ENCODE data around the gene PIP5K1C.
"Not testable (repeated sequence)": the region's sequence is repeated elsewhere in the genome, so short reads cannot be mapped to it uniquely, and the experiment has no call there.

PIP5K1C gene

DNA sequence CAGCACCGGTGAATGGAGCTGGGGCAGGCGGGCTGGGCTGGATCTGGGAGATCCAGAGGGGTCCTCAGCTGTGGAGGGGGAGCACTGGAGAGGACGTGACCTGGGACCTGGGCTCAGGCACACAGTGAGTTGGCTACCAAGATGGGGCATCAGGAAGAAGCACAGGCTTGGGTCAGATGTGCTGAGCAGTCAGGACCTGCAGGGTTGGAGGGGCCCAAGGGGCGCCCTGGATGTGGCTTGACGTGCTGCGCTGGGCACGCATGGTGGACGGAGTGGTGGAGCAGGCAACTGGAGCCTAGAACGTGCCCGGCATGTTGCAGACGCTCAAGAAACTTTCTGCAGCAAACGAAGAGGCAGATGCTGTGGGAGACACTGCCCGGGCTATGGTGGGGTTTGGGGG, 20.7 kb downstream of the PIP5K1C start:
- in situ Hi-C loops (cut with MboI; ENCODE audit: low sequenced_read_pairs): loop anchor here (25.0 kb wide), 1 partner anchor 533 kb away; no protein-coding TSS in a partner anchor

DNA sequence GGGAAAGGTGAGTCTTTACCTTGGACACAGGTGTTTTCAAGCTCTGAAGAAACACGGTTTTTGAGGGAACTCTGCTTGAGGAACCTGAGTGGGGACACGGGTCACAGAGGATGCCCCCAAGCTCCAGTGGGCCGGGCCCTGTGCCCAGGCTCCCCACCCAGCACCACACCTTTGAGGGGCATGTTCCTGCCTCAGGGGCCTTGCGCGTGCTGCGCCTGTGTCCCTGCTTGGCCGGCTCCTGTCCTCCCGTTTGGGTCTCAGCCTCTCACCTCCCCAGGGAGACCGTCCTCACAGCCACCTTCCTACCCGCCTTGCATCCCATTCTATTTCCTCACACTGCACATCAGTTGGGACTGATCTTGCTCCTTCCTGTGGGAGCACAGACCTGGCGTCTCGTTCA, 21.1 kb downstream of the PIP5K1C start:
- in situ Hi-C loops (cut with MboI; ENCODE audit: low sequenced_read_pairs): loop anchor here (25.0 kb wide), 1 partner anchor 533 kb away; no protein-coding TSS in a partner anchor

DNA sequence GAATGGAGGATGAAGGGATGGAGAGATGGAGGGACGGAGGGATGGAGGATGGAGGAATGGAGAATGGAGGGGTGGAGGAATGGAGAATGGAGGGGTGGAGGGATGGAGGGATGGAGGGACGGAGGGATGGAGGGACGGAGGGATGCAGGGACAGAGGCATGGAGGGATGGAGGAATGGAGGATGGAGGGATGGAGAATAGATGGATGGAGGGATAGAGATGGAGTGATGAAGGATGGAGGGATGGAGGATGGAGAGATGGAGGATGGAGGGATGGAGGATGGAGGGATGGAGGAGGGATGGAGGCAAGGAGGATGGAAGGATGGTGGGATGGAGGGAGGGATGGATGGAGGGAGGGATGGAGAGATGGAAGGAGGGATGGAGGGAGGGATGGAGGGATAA, 22.1 kb downstream of the PIP5K1C start:
- in situ Hi-C loops (cut with MboI; ENCODE audit: low sequenced_read_pairs): loop anchor here (25.0 kb wide), 1 partner anchor 534 kb away; no protein-coding TSS in a partner anchor

DNA sequence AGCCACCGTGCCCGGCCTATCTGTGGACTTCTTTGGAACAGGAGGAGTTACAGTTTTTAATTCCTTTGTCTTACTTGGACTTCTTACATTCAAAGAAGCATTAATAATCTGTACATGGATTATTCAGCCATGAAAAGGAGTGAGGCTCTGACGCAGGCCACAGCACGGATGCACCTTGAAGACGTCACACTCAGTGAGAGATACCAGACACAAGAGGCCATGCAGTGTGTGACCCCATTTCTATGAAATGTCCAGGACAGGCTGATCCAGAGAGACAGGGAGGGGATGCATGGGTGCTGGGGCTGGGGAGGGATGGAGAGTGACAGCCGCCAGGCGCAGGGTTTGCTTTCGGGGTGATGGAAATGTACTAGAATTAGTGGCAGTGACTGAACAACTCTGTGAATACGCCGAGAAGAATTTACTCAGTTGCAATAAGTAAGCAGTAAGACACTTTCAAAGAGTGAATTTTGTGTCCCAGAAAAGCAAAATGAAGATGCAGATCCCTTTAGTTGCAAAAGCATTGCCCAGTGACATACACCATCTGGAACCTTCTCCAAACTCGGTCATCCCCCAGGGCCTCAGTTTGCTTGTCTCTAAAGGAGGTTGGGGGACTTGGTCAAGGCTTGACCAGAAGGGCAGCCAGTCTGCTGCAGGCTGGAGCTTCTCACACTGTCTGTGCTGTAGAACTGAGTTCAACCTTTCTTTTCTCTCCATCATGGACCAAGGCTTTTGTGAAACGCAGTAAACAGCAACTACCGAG, 25.3 kb downstream of the PIP5K1C start:
- in situ Hi-C loops (cut with MboI; ENCODE audit: low sequenced_read_pairs): loop anchor here (25.0 kb wide), 1 partner anchor 537 kb away; no protein-coding TSS in a partner anchor

DNA sequence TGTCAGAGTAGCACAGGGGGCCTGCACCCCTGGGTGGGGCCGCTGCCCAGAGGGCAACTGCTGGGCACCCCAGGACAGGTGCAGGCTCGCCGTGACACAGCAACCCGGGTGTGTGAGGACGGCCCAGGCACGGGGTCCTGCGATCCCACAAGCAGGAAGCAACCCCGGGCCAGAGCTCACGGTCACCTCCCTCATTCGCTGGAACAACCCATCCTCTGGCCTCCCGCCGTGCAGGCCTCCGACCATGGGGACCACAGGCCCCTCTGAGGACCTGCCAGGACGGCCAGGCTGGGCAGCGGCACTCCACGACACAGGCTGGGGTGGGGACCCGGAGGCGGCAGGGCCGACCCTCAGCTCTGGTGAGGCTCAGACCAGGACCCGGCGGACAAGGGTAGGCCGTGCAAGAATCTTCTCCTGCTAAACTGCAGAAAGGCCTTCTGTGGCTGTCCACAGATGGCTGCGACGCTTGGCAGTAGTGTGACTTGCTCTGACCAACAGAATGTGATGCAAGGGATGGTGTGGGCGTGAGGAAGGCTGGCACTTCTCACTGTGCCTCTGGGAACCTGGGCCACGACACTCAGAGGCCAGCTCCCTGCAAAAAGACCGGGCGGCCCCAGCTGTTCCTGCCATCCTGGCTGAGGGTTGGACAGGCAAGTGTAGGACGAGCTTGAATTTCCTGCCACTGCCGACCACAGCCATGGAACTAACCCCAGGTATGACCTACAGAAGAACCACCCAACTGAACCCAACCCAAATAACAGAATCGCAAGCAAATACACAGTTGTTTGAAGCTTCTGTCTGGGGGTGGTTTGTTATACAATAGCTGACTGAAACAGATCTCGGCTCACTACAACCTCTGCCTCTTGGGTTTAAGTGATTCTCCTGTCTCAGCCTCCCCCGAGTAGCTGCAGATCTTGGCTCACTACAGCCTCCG, 26.5 kb downstream of the PIP5K1C start:
- in situ Hi-C loops (cut with MboI; ENCODE audit: low sequenced_read_pairs): no loop called here

DNA sequence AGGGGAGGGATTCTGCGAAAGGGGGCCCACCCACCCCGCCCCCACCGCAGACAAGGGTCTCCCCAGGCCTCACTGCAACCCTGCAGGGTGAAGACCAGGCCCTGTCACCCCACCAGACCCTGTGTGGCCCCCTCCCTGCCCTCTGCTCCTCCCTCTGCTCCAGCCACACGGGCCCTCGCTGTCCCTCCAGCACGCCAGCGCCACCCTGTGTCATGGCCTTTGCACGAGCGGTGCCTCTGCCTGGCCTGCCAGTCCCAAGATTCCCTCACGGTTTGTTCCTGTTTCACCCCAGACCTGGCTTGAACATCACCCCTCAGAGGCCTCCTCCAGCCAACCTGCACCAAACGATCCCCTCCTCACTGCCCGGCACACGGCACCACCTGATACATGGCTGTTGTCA, 27.3 kb downstream of the PIP5K1C start:
- in situ Hi-C loops (cut with MboI; ENCODE audit: low sequenced_read_pairs): no loop called here

DNA sequence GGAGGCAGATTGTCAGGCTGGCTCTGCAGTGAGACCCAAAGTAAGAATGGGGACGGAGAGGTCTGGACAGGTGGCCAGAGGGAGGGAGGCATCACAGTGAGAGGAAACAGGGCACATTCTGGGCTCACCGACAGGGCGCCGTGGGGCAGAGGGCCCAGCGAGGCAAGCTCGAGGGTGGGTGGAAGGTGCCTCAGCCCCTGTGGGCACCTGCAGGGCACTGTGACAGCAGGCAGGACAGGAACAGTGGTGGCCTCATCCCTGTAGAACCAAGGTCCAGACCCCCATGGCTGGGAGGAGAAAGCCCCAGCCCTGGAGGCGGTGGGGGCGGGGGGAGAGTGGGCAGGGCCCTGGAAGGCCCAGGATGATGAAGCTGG, 27.7 kb downstream of the PIP5K1C start:
- in situ Hi-C loops (cut with MboI; ENCODE audit: low sequenced_read_pairs): no loop called here

DNA sequence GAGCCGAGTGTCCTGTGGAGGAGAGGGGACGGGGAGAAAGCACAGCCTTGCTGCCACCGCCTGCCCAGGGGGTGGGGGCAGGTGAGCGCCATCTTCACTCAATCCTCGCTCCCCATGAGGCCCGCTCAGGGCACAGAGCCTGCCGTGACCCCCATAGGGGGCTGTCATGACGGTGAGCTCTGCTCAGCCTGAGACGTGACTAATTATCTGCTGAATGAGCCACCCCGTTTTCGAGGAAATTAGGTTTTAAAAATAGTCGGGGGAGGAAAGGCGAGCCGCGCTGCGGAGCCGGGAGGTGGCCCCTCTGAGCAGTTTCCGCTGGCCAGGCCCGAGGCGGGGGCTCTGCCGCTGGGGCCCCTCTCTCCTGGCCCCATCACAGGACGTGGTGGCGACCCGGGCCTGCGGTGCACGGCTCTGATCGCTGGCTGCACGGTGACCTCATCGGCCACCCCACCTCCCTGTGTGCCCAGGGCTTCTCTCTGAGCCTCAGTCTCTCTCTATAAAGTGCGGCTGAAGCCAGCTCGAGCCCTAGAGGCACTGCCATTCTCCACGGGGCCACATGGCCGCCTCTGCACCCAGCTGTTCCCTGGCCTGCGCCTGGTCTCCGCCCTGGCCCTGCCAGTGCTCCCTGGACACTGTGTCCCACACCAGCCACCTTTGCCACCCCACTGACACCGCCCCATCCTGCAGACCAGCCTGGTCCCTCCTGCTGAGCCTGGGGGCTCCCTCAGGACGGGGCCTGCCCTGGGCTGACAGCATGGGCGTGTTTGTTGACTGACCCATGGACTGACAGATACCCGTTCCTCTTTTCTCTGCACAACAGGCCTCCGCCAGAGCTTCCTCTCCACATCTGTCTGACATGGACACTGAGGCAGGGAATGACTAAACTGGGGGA, 28.3 kb downstream of the PIP5K1C start:
- in situ Hi-C loops (cut with MboI; ENCODE audit: low sequenced_read_pairs): no loop called here

DNA sequence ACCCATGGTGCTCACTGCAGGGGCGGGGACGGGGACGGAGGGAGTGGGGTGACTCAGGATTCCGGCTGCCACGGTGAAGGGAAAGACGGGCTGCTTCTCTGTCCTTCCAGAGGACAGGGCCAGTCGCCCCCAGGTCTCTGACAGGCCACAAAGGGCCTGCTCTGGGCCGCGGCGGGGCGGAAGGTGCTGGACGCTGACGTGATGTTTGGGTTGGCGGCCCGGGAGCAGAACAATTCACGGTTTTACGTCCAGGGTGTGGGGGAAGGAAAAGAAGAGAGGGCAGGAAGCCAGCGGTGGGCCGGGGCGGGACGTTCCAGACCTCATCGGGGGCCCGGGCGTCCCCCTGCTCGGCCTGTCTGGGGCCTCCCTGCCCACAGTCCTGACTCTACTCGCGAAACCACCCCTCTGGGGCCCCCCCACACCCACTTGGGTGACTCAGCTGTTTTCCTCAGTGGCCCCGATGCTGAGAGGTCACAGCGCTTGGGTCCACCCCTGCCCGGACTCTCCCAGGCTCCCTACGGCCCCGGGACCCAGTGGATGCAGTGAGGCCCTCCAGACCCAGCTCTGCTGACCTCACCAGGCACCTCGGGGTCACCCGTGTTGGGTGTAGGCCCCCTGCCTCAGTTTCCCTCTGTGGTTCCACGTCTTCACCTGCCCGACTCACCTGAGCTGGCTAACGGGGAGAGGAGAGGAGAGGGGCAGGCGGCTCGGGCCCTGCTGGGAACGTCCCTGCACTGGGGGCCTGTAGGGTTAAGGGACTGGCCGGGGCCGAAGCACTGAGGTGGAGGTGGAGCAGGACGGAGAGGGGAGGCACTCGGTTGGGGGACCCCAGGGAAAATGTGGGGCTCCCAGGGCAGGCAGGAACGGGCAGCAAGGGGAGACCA, 29.2 kb downstream of the PIP5K1C start:
- in situ Hi-C loops (cut with MboI; ENCODE audit: low sequenced_read_pairs): no loop called here

DNA sequence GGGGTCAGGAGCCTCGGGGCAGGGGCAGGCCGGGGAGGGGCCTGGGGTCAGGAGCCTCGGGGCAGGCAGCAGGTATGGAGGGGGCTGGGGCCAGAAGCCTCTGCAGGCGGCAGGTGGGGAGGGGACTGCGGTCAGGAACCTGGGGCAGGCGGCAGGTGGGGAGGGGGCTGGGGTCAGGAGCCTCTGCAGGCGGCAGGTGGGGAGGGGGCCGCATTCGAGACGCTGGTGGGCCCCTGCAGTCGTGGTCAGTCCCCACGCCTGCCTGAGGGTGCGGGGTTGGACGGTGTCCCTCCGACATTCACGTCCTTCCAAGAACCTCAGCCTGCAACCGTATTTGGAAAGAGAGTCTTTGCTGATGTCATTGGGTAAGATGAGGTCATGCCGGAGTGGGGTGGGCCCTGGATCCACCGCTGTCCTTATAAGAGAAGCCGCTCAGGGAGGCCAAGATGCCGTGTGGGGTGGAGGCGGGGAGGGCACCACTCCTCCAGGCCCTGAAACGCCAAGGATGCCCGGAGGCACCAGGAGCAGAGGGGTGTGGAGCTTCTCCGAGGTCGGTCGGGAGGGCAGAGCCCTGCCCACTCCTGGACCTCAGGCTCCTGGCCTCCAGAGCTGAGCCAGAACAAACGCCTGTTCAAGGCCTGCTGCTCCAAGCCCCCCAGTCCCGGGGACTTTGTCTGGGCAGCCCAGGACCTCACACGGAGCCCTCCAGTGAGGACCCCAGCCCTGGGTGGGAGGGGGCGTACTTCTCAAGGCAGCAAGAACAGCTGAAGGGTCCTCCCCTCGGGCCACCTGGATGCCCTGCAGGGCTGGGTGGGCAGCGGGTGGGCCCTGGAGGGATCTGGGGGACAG, 30.1 kb downstream of the PIP5K1C start:
- in situ Hi-C loops (cut with MboI; ENCODE audit: low sequenced_read_pairs): no loop called here

DNA sequence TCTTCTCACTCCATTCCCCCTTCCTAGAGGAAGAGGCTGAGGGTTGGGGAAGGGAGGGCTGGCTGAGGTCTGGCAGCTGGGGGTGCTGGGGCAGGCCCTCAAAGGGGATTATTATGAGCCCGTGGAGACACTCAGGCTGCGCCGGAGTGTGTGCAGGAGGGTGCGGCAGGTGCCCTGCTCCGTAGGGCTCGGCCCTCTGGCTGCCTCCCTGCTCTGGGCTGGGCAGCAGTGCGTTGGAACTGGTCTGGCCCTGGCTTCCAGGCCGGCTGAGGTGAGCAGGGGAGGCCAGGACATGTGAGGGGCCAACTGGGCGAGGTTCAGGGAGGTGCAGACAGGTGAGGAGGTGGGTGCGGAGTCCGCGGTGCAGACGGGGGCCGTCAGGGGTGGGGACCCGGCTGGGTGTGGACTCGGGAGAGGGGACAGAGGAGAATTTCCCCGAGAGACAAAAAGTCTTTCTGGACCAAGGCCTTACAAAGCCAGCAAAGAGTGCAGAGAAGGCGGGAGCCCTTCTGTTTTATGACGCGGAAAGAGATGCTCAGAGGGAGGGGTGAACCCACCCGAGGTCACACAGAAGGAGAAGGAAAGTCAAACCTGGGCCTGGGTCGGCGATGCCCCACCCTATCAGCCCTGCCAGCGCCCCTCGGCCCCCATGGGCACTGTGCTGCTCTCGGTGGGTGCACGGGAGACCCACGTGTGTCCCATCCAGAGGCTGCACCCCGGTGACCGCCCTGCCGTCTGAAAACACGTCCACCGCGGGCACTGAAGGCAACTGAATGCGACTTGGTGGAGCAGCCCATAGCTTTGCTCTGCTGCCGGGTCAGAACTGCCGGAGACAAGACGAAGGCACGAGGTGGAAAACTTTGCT, 31.0 kb downstream of the PIP5K1C start:
- in situ Hi-C loops (cut with MboI; ENCODE audit: low sequenced_read_pairs): no loop called here

DNA sequence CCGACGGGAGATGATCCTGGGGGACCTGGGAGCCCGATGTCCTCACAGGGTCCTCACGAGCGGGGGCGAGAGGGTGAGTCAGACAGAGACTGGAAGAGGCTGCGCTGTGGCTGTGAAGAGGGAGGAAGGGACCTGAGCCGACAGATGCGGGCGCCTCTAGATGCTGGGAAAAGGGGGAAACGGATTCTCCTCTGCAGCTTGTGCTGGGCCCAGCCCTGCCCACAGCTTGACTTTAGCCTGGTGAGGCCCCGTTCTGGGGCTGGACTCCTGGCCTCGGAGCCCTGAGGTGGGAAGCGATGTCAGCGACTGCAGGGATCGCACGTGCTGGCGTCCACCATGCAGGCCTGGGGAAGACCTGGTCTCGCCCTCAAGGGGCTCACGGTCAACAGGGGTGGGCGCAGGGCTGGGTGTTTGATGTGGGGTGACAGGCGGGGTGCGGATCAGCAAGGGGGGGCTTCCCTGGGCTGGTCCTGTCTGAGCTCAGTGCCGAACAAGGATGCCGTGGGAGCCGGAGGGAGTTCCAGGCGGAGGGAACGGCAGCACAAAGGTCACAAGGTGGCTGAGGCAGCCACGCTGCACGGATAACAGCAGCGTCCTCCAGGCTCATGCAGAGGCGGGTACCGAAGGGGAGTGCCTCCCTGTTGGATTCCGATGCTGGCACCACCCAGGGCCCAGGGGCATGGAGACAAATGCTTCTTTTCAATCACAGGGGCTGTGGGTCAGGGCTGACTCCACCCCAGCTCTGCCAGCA, 31.8 kb downstream of the PIP5K1C start:
- in situ Hi-C loops (cut with MboI; ENCODE audit: low sequenced_read_pairs): no loop called here

DNA sequence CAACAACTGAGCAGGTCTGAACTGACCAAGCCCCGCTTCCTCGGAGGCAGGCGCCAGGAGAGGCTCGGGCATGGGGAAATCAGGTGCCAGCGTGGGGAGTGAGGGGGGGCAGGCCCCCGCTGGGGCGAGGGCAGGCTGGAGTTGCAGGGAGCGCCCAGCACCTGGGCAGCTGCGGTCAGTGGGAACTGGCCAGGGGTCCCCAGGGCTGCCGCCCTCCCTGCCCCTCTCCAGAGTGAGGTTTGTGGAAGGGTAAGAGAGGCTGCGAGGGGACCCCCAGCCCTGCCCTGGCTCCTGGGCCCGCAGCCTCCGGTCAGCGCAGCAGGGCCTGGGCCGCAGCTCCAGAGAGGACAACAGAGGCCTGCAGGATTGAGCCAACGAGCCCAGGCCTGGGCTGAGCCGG, 32.5 kb downstream of the PIP5K1C start:
- in situ Hi-C loops (cut with MboI; ENCODE audit: low sequenced_read_pairs): no loop called here

DNA sequence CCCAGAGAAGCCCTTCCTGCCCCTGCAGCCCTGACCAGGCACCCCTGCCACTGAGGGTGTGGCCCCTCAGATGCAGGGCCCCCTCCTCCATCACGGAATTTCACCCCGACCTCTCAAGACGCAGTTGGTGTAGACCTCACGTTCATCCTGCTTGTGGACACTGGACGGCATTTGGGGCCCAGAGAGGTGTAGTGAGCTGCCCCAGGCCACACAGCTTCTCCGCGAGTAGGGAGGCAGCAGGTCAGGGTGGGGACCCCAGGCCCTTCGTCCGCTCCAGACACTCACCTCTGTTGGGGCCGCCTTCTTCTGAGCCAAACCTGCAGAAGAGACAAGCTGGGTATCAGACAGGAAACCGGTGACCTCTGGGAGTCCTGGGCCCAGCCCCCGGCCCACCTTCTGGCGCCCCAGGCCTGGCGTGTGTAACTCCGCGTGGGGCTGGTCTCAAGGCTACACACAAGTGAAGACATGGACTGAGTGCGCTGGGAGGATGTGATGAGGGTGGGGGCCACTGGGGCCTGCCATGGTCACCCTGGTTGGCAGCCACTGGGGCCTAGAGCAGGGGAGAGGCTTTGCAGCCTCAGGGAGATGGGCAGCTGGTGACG, 33.1 kb downstream of the PIP5K1C start:
- in situ Hi-C loops (cut with MboI; ENCODE audit: low sequenced_read_pairs): no loop called here

DNA sequence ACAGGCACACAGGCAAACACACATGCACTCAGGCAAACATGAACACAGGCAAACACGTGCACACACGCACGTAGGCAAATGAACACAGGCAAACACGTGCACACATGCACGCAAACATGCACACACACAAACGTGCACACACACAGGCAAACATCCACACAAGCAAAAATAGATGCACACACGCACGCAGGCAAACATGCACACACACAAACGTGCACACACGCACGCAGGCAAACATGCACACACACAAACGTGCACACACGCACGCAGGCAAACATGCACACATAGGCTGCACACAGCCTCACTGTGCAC, 33.8 kb downstream of the PIP5K1C start:
- in situ Hi-C loops (cut with MboI; ENCODE audit: low sequenced_read_pairs): not testable (repeated sequence)

DNA sequence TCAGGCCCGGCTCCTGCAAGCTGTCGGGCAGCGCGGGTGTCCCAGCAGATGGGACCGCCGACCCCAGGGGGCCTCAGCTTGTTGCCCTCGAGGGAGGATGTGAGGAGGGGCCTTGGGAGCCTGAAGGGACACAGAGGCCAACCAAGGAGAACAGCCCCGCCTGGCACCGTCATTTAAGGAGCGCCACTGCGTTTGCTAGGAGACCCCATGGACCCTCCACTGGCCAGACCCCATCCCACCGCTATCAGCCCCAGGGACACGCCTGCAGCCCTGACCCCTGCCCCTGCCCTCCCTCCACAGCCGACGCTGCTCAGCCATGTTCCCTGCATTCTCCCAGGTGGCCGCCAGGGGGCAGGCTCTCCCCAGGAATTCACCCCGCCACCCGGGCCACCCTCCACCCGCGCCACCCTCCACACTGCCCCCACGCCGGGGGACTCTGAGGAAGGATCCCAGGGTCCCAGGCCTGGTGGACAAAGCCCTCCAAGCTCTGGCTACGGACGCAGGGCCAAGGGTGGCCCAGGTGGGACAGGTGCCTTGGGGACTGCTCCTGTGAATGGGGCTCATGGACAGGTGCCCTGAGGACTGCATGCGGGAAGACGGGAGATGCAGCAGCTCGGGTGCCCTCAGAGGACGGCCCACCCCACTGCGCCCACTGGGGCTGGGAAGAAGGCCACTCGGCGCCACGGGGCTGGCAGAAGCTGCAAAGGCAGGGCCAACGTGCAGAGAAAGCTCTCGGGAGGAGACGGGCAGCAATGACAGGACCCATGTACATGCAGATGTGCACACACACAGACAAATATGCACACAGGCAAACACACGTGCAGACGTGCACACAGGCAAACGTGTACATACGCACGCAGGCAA, 34.4 kb downstream of the PIP5K1C start:
- in situ Hi-C loops (cut with MboI; ENCODE audit: low sequenced_read_pairs): no loop called here

Measured in HL-60/S4 (cell line).